NCI-H345 treated with DMSO at 0.1 percent for 48 hours (cell line): Measurements from ENCODE around the gene NFIX.

Source experiments
- DNase-seq: peaks from one replicate; lab custom pipeline; 2025; ENCODE audit not compliant: unreplicated experiment; lab: John Stamatoyannopoulos, UW

Gene NFIX

DNA sequence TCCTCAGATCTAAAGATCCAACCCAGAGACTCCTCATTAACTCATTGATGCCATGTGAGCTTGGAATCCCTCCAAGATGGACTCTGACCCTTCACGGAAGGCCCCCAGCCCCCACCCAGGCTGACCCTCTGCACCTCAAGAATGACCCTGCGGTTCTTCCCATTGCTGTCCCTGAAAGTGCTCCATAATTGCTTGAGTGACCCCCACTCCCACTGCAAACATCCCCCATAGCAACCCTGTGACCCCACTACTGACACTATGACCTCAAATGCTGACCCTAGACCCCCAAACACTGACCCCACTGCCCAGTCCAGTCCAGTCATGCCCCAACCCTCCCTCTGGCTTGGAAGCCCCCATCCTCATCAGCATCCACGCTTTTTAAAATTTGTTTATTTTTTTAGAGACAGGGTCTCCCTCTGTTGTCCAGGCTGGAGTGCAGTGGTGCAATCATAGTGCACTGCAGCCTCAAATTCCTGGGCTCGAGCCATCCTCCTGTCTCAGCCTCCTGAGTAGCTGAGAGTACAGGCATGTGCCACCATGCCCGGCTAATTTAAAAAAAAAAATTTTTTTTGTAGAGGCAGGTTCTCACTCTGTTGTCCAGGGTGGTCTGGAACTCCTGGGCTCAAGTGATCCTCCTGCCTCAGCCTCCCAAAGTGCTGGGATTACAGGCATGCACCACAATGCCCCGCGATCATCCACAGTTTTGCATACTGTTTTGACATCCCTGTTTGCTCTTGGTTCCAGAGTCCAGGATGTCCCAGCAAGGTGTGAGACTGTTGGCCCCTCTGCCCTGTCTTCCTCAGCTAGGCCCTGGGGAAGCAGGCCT lies 106.5 kb downstream of the NFIX start:
- DNase-seq: no peak

GRCh38 chr19:13102416-13102665 lies 107.1 kb downstream of the NFIX start:
- DNase-seq: no peak

DNA sequence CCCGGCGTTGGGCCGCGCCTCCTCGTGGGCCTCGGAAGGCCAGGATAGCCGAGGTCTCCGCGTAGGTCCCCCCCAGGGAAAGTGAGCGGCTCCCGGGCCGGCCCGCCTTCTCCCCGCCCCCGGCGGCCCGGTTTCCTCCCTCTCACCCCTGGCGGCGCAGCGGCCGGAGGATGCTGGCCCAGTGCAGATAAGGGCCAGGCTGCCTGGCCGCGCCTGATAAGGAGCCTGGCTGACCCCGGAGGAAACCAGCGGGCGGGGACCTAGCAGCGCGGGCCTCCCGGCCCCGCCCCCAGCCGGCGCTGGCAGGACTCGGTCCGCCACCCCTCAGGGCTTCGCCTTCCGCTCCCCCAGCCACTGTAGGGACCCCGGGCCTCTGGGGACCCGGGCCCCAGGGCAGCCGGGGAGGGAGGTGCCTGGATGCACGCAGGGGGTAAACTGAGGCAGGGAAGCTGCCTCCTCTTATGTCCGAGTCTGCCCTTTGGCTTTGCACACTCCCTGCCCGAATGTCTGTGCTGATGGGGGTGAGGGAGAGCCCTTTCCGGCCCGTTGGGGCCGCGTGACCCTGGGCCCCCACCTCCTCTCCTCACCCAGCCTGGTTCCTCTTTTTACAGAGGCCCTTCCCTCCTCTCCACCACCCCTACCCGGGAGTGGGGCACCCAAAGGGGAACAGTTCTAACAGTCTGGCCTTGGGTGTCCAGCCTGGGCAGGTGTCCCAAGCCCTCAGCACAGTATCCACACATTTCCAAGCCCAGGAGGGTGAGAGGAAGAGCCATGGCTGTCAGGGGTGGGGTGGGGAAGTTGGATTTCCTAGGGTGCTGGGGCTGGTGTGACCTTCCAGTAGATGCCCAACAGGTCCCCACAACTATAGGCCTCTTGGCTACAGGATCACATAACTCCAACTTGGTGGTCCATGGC lies 107.6 kb downstream of the NFIX start, which contains the start of gene LYL1:
TSS of gene LYL1 (minus strand) at position 193 of the 915 bp plus-strand sequence. CDS start 1,687 bp downstream, outside the sequence.
- no peak for DNase-seq

- DNase-seq: no peak
These were observed 108.5 kb downstream of the NFIX start for GRCh38 chr19:13103581-13104359.

DNA sequence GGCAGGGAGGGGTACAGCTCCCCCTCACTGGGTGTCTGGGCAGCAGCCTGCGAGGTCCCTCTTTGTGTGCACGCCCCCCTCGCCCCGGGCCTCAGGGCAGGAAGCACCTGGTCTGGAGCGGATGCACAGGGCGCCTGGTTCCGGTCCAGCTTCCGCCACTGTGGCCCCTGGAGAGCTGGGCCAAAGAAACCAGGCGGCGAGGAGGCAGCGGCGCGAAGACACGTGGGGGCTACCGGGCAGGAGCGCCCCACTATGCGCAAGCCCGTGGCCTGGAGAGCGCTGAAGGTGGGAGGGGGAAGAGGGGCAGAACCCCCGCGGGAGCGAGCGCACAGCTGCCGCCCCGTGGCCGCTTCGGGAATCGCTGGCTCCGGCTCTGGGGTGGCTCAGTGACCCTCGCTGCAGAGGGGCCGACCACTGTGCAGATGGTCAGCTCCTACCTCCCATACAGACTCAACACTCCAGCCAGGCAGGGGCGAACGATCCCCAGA lies 109.1 kb downstream of the NFIX start:
- no peak for DNase-seq

DNA sequence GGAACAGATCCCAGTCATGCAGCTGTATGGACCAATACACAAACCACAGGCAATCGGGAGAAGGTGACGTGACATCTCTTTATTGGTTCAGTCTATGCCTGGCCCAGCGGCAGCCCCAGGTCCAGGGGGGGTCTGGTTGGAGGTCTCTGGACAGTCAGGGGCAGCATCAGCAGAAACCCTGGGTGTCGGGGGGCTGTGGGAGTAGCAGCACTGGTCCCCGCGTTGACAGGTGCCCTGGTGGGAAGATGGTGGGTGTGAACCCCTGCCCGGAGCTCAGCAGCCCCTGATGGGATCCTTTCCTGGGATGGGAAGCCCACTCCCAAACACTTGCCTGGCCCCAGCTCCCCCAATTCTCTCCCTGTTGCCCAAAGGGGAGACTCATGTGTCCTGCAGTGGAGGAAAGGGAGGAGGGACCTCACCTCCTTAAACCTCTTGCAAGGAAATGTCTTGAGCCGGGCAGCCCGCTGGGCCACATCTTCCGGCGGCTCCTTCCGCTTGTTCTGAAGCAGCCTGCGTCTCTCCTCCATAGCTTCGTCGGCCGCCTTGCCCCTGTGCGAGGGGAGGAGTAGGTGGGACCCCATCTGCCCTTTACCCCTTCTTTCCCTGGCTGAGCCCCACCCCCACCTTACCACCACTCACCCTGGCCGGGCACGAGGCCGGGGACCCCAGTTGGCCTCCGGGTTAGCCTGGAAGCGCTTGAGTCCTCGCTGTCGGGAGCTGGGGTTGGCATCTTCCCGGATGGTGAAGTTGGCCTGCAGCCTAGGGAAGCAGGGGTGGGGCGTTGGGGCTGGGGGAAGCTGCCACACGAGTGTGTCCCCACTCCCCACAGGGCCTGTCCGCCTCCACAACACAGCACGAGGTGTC lies 109.8 kb downstream of the NFIX start:
- no peak for DNase-seq

- DNase-seq: no peak
These were observed 114.3 kb downstream of the NFIX start for GRCh38 chr19:13109361-13110098.

DNA sequence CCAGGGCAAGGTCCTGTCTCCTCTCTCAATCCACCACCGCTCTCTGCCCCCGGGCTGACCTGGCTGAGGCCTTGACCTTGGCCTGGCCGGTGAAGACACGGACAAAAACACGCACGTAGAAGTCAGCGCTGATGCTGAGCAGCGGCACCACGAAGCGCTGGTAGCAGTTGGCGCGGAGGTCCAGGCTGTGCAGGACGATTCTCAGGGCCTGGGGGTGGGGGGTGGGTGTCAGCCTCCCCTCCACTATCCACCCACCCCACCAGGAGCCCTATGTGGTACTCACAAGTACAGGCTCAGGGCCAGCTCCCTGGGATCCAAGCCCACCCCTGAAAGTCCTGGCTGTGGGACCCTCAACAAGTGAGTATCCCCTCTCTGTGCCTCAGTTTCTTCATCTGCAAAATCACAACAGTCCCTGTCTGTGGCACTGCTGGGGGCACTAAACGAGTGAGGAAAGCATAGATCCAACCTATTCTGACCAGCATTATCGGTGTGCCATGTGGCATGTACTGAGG lies 114.9 kb downstream of the NFIX start:
- no peak for DNase-seq

- DNase-seq: no peak
These were observed 117.3 kb downstream of the NFIX start for GRCh38 chr19:13112555-13112954.

GRCh38 chr19:13115936-13116281 lies 120.6 kb downstream of the NFIX start:
- no peak for DNase-seq

- peak; percentile 40 for DNase-seq
These were observed 121.3 kb downstream of the NFIX start, which contains the start of gene TRMT1 for GRCh38 chr19:13116282-13117175. Gene TRMT1, minus strand, starts transcription at chr19:13116740. Its CDS starts 341 bp downstream, at chr19:13116399.

- DNase-seq: no peak
These were observed 122.0 kb downstream of the NFIX start for GRCh38 chr19:13117176-13117771.

GRCh38 chr19:13117772-13118423 lies 122.6 kb downstream of the NFIX start, which contains the start of gene NACC1:
Gene NACC1, plus strand, starts transcription at chr19:13118264. Its CDS starts 16,944 bp downstream, at chr19:13135208.
- DNase-seq: peak; percentile 9

DNA sequence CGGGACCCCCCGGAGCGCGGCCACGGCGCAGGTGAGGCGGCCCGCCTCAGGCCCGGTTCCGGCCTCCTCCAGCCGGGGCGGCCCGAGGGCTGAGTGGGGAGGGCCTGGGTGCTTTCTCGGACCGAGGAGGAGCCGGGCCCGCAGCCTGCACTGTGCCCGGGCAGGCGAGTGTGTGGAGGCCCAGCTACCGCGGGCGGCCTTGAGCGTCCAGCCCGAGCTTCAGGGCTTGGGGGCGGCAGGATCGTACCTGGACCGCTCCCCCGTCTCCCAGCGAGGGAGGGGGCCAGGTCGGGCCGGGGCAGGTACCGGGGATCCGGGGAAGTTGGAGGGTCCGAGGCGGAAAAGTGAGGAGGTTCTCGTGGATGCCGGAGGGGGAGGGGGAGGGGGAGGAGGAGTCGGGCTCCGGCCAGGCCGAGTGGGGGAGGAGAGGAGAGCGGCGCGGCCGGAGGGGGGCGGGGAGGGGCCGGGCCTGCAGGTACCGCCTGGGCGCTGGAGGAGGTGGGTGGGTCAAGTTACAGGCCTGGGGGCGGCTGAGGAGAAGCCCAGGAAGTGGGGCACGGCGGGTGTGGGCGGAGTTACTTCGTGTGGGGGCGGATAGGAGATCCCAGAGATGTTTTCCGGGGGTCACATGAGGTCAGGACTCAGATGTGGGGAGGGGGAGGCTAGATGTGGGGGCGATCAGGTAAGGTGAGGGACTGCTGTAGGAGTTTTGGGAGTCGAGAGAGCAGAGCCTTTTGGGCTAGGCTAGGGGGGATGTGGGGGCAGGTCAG lies 123.3 kb downstream of the NFIX start:
- DNase-seq: no peak

GRCh38 chr19:13119627-13120026 lies 124.4 kb downstream of the NFIX start:
- no peak for DNase-seq

GRCh38 chr19:13120031-13120430 lies 124.8 kb downstream of the NFIX start:
- no peak for DNase-seq

- no peak for DNase-seq
These were observed 125.5 kb downstream of the NFIX start for GRCh38 chr19:13120817-13121216.
